ENCODE results near the gene ACTR8. TPM values are rescaled to one million over a fixed set of nuclear protein-coding genes. Genes with fewer than 3 reads are reported as not detected.

Gene ACTR8, protein sequence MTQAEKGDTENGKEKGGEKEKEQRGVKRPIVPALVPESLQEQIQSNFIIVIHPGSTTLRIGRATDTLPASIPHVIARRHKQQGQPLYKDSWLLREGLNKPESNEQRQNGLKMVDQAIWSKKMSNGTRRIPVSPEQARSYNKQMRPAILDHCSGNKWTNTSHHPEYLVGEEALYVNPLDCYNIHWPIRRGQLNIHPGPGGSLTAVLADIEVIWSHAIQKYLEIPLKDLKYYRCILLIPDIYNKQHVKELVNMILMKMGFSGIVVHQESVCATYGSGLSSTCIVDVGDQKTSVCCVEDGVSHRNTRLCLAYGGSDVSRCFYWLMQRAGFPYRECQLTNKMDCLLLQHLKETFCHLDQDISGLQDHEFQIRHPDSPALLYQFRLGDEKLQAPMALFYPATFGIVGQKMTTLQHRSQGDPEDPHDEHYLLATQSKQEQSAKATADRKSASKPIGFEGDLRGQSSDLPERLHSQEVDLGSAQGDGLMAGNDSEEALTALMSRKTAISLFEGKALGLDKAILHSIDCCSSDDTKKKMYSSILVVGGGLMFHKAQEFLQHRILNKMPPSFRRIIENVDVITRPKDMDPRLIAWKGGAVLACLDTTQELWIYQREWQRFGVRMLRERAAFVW
- 42.0 and 45.3 TPM in 2 replicates for total RNA-seq

DNA sequence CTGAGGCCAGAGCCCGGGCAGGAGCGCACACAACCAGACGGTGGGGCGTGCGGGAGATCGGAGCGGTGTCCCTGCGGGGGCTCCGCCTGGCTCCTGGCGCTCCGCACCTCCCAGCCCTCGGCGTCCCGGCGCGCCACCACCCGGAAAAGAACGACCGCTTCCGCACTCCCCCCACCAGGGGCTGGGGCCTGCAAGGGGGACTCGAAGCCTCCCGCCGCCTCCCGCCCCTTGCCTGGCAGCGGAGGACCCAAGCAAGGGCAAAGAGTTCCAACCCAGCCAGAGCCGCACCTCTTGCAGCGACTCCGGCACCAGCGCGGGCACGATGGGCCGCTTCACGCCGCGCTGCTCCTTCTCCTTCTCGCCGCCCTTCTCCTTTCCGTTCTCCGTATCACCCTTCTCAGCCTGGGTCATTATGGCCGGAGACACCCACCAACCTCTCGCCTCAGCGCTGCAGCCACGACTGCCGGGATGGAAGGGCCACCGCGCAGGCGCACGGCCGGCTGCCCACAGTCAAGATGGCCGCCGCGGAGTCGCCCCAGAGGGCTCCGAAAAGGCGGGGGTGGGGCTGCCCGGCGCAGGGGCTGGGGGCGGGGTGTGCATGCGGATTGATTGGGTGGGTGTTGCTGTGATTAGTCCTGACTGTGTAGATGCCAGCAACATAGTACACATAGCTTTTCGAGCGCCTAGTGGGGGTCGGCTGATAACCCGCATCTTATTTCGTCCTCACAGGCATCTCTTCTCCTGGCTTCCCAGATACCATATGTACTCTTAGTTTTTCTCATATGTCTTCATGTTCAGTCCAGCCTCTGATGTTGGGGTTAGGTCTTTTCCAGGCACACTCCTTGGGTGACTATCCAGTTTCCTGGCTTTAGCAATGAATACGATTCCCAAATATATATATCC lies at the start of gene ACTR8:
Gene ACTR8, minus strand, starts transcription at position 462 of the 903 bp plus-strand sequence. Its CDS starts 51 bp downstream, at position 411.

DNA sequence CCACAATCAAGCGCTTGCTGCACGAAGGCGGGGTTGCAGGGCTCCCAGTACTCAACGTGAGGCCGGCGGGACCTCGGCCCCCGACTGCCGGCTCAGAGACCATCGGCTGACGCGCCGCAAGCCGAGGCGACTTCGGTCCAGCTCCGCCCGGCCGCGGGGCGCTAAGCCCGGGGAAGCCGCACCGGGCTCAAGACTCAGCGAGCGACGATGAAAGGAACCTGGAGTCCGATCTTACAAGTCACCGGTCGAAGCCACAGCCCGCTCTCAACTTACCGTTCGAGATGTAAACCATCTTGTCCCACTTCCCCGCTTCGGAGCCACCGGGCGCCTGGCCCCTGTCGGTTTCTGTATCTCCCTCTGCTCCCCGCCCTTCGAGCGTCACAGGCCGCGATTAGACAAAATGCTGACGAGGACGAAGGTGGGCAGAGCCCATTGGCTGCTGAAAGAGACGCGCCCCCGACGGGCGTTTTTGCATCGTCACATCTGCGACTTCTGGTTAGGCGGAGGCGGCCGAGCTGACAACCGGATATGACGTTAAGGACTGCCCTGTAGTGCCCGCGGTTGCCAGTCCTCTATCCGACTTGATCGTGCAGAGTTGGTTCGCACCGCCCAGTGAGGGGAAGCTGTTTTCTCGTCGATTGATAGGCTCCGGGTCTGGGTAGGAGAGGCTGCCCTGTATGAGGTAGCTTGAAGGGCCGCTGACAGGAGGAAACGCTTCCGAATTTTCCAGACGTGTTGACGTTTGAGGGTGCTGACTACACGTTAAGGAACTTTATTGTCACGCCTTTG lies 9.7 kb upstream of the ACTR8 start, which contains the start of gene SELENOK:
Gene SELENOK, minus strand, starts transcription at position 363 of the 789 bp plus-strand sequence.

DNA sequence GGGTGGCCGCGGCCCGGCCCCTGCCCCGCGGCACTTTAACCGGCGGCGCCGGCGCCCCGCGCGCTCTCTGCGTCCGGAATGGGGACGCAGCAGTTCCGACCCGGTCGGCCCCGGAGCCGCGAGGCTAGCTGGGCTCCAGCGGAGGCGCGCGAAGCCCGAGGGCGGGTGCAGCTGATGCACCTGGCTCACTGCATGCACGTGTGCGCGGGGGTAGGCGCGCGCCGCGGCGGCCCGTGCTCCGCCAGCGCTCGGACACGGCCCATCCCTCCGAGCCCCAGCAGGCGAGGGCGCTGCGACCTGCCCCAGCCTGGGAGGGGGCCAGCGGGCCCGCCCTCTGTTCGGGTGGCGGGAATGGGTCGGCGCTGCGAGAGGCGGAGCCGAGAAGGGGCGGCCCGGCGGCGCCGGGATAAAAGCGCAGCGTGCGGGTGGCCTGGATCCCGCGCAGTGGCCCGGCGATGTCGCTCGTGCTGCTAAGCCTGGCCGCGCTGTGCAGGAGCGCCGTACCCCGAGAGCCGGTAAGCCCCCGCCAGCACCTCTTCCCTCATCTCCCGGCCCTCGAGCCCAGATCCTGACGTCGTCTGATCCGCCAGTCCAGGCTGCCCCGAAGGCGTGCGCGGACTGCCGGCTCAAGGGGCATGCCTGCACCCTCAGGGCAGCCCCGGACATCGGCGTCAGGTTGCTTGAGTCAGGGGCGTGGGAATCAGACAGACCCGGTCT lies 35.7 kb downstream of the ACTR8 start, which contains the start of the genes CHDH and IL17RB:
Gene CHDH, minus strand, starts transcription at position 286 of the 717 bp plus-strand sequence. CDS start 22,411 bp downstream, outside the sequence.
Gene IL17RB, plus strand, starts transcription at position 435 of the 717 bp plus-strand sequence. Its CDS starts 21 bp downstream, at position 456.

Other genes starting within 250 kb of the ACTR8 start
- under 0.01 TPM in 2 replicates for gene CHDH, start 35.7 kb downstream of the ACTR8 start, total RNA-seq
- gene IL17RB, start 35.6 kb downstream of the ACTR8 start, total RNA-seq: not detected in 2 replicates
- 28.0 and 31.2 TPM in 2 replicates for gene SELENOK, start 9.7 kb upstream of the ACTR8 start, total RNA-seq
- gene CACNA2D3, start 240.4 kb upstream of the ACTR8 start, total RNA-seq: 0.14 and 0.18 TPM in 2 replicates

All from smooth muscle cell of bladder (primary cell).